ENCODE data around the gene AGPAT2. TPM values are rescaled to one million over a fixed set of nuclear protein-coding genes. Genes with fewer than 3 reads are reported as not detected.

The AGPAT2 gene
- polyA plus RNA-seq, 1 of the 3 experiments (the other 2 are of a cell fraction) = 46.8 TPM

GRCh38 chr9:136624184-136624951 is 62.9 kb downstream of the AGPAT2 start:
- Histone ChIP-seq H4K20me1 (ENCODE audit: insufficient read depth) (no peaks in the 10 kb centered on the region), H3K4me1 (ENCODE audit: control insufficient read depth in 1 of 2, insufficient read depth in 2 of 2, low read depth in 1 of 2, low read length in 1 of 2) (peaks cover 8 to 9% of the 10 kb centered on the region in 2 experiments; a peak in 1 of 4 replicates), H3K27me3 (ENCODE audit: insufficient read depth) (no peaks in the 10 kb centered on the region), H3F3A (replicated peaks; ENCODE audit: insufficient read depth) (no peaks in the 10 kb centered on the region), H3K9me2 (no peaks in the 10 kb centered on the region), H3K79me2 (ENCODE audit: insufficient read depth) (no peaks in the 10 kb centered on the region), H3K4me2 (no peak overlapping the region; the same call in 1 of the 2 replicates), H3K9me3 (no peaks in the 10 kb centered on the region), H2AFZ (ENCODE audit: low read depth) (no peak overlapping the region), H3K36me3 (replicated peaks in 1 of 2; ENCODE audit: control insufficient read depth in 1 of 2, insufficient read depth in 2 of 2, low read length in 1 of 2) (no peaks in the 10 kb centered on the region), H3K9ac (no peak overlapping the region), H3K4me3 (ENCODE audit: low read depth in 2 of 2, low read length in 1 of 2) (no peak overlapping the region), H3K27ac (ENCODE audit: low read depth in 2 of 2, low read length in 1 of 2) (no peak overlapping the region)
- 97% methylated on average over 5 of the region's 16 CpGs for WGBS (ENCODE audit: low lambda C conversion rate)
- POLR2A ChIA-PET = interaction anchor here (0.7 to 1.6 kb wide), 3 partner anchors 20 to 141 kb away, joined by 3 to 8 read pairs (median 3); no protein-coding TSS in a partner anchor
- CTCF ChIA-PET = interaction anchor here (0.8 to 9.0 kb wide), 11 partner anchors 9 to 251 kb away, joined by 3 to 320 read pairs (median 3); partner anchors contain the start of gene CARD9
- no peak for DNase-seq
- TF ChIP-seq FOXJ3 (CRISPR knock-in tag; IDR thresholded peaks at IDR 0.05) = no peak

GRCh38 chr9:136623842-136624183 is 63.4 kb downstream of the AGPAT2 start:
- ChIA-PET CTCF (interaction anchor here (1.8 to 9.0 kb wide), 2 partner anchors 17 to 137 kb away, joined by 3 to 320 read pairs; no protein-coding TSS in a partner anchor), POLR2A (interaction anchor here (0.7 kb wide), 1 partner anchor 20 kb away, joined by 3 read pairs; no protein-coding TSS in a partner anchor)
- no peak overlapping the region for H2AFZ ChIP-seq (ENCODE audit: low read depth)
- no peaks in the 10 kb centered on the region for H4K20me1 ChIP-seq (ENCODE audit: insufficient read depth)
- WGBS (ENCODE audit: low lambda C conversion rate) = 100% methylated on average over 2 of the region's 13 CpGs
- no peak overlapping the region for H3K4me3 ChIP-seq (ENCODE audit: low read depth in 2 of 2, low read length in 1 of 2)
- no peaks in the 10 kb centered on the region for H3K79me2 ChIP-seq (ENCODE audit: insufficient read depth)
- H3F3A ChIP-seq (replicated peaks; ENCODE audit: insufficient read depth) = no peaks in the 10 kb centered on the region
- H3K4me2 ChIP-seq = no peak overlapping the region
- no peak for DNase-seq
- H3K9ac ChIP-seq = no peak overlapping the region
- no peaks in the 10 kb centered on the region for H3K36me3 ChIP-seq (replicated peaks in 1 of 2; ENCODE audit: control insufficient read depth in 1 of 2, insufficient read depth in 2 of 2, low read length in 1 of 2)
- no peaks in the 10 kb centered on the region for H3K9me2 ChIP-seq
- no peaks in the 10 kb centered on the region for H3K27me3 ChIP-seq (ENCODE audit: insufficient read depth)
- peaks cover 8 to 9% of the 10 kb centered on the region in 2 experiments; a peak in 1 of 4 replicates for H3K4me1 ChIP-seq (ENCODE audit: control insufficient read depth in 1 of 2, insufficient read depth in 2 of 2, low read depth in 1 of 2, low read length in 1 of 2)
- no peak for TF ChIP-seq CHD2 (IDR thresholded peaks at IDR 0.05; ENCODE audit: low read length, partially characterized antibody)
- TF ChIP-seq RFX5 (IDR thresholded peaks at IDR 0.05; ENCODE audit: low read length) = no peak
- TF ChIP-seq RXRA (IDR thresholded peaks at IDR 0.05; ENCODE audit: borderline replicate concordance, low read depth) = no peak
- TF ChIP-seq GABPA (IDR thresholded peaks at IDR 0.05; ENCODE audit: low read depth) = no peak
- no peak for TF ChIP-seq MEF2A (IDR thresholded peaks at IDR 0.05; ENCODE audit: borderline replicate concordance, low read depth)
- TF ChIP-seq, protein P1, sequence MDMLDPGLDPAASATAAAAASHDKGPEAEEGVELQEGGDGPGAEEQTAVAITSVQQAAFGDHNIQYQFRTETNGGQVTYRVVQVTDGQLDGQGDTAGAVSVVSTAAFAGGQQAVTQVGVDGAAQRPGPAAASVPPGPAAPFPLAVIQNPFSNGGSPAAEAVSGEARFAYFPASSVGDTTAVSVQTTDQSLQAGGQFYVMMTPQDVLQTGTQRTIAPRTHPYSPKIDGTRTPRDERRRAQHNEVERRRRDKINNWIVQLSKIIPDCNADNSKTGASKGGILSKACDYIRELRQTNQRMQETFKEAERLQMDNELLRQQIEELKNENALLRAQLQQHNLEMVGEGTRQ (IDR thresholded peaks at IDR 0.05; ENCODE audit: borderline replicate concordance, low read depth, low read length) = no peak
- TF ChIP-seq MXI1 (IDR thresholded peaks at IDR 0.05; ENCODE audit: low read depth, low read length) = no peak
- no peak for TF ChIP-seq TCF12 (IDR thresholded peaks at IDR 0.05)
- TF ChIP-seq RCOR1 (IDR thresholded peaks at IDR 0.05; ENCODE audit: low read length) = no peak
- H3K9me3 ChIP-seq = no peaks in the 10 kb centered on the region
- no peak overlapping the region for H3K27ac ChIP-seq (ENCODE audit: low read depth in 2 of 2, low read length in 1 of 2)

Small RNA genes lying within 50 kb of the gene (small RNA-seq; reads per million reads assigned to genes)
- gene MIR126 = 325 to 8,484 (median 2,632) reads per million in 7 experiments

Other genes starting within 250 kb of the AGPAT2 start
- gene INPP5E, start 247.6 kb downstream of the AGPAT2 start, polyA plus RNA-seq (2012; rRNA removed) = 10.5 and 12.8 TPM in 2 replicates
- 14.8 and 25.9 TPM in 2 replicates for gene SEC16A, start 204.4 kb downstream of the AGPAT2 start, polyA plus RNA-seq (2012; rRNA removed)
- 2.6 and 6.6 TPM in 2 replicates for gene NOTCH1, start 141.4 kb downstream of the AGPAT2 start, polyA plus RNA-seq (2012; rRNA removed)
- 39.8 and 43.0 TPM in 2 replicates for gene EGFL7, start 24.5 kb downstream of the AGPAT2 start, polyA plus RNA-seq (2012; rRNA removed)
- 24.5 and 27.1 TPM in 2 replicates for gene DIPK1B, start 25.1 kb upstream of the AGPAT2 start, polyA plus RNA-seq (2012; rRNA removed)
- gene LCN10, start 55.5 kb upstream of the AGPAT2 start, polyA plus RNA-seq (2012; rRNA removed) = not detected in 2 replicates
- gene LCN6, start 61.1 kb upstream of the AGPAT2 start, polyA plus RNA-seq (2012; rRNA removed) = not detected in 2 replicates
- not detected in 2 replicates for gene LCN8, start 70.8 kb upstream of the AGPAT2 start, polyA plus RNA-seq (2012; rRNA removed)
- gene LCN15, start 77.1 kb upstream of the AGPAT2 start, polyA plus RNA-seq (2012; rRNA removed) = 0.08 TPM in 1 of 2 replicates, not detected in the other
- 112 and 135 TPM in 2 replicates for gene TMEM141, start 103.9 kb upstream of the AGPAT2 start, polyA plus RNA-seq (2012; rRNA removed)
- 5.3 and 6.8 TPM in 2 replicates for gene CCDC183, start 108.9 kb upstream of the AGPAT2 start, polyA plus RNA-seq (2012; rRNA removed)
- 40.0 and 43.6 TPM in 2 replicates for gene RABL6, start 120.5 kb upstream of the AGPAT2 start, polyA plus RNA-seq (2012; rRNA removed)
- 2.4 and 2.6 TPM in 2 replicates for gene AJM1, start 155.0 kb upstream of the AGPAT2 start, polyA plus RNA-seq (2012; rRNA removed)
- gene PHPT1, start 162.0 kb upstream of the AGPAT2 start, polyA plus RNA-seq (2012; rRNA removed) = 338 and 517 TPM in 2 replicates
- gene MAMDC4, start 164.9 kb upstream of the AGPAT2 start, polyA plus RNA-seq (2012; rRNA removed) = 4.2 and 5.0 TPM in 2 replicates
- gene EDF1, start 178.9 kb upstream of the AGPAT2 start, polyA plus RNA-seq (2012; rRNA removed) = 756 and 1,070 TPM in 2 replicates
- gene TRAF2, start 199.1 kb upstream of the AGPAT2 start, polyA plus RNA-seq (2012; rRNA removed) = 13.3 and 15.4 TPM in 2 replicates